HEK293 (cell line): ENCODE measurements around the gene KLHL17.

Experiments used
- EGR2 ChIP-seq: fragments of 450-650 bp; formaldehyde crosslinking; IDR thresholded peaks from 2 replicates; pipeline ENCODE4 v1.5.1; 2016; ENCODE audit warnings: low read depth, missing biosample characterization, missing genetic modification characterization
- GLI4 ChIP-seq: fragments of 450-650 bp; formaldehyde crosslinking; IDR thresholded peaks from 2 replicates; pipeline ENCODE4 v1.5.1; 2016; ENCODE audit warnings: missing biosample characterization, missing genetic modification characterization
- KLF8 ChIP-seq: fragments of 450-650 bp; formaldehyde crosslinking; IDR thresholded peaks from 2 replicates; pipeline ENCODE4 v1.5.1; 2016; ENCODE audit warnings: missing biosample characterization, missing genetic modification characterization
- RBAK ChIP-seq: fragments of 450-650 bp; formaldehyde crosslinking; IDR thresholded peaks from 2 replicates; pipeline ENCODE4 v1.5.1; 2016; ENCODE audit warnings: missing biosample characterization, missing genetic modification characterization
- SP3 ChIP-seq: fragments of 450-650 bp; formaldehyde crosslinking; IDR thresholded peaks from 2 replicates; pipeline ENCODE4 v1.5.1; 2016; ENCODE audit warnings: missing biosample characterization, missing genetic modification characterization
- TRIM28 ChIP-seq: IDR thresholded peaks from 2 replicates; pipeline ENCODE4 v1.6.1; 2011; ENCODE audit warnings: low read length, control low read depth, borderline replicate concordance
- TSHZ1 ChIP-seq: fragments of 450-650 bp; formaldehyde crosslinking; IDR thresholded peaks from 2 replicates; pipeline ENCODE4 v1.5.1; 2016; ENCODE audit warnings: missing biosample characterization, missing genetic modification characterization, borderline replicate concordance
- WT1 ChIP-seq: fragments of 450-650 bp; formaldehyde crosslinking; IDR thresholded peaks from 2 replicates; pipeline ENCODE4 v1.5.1; 2016; ENCODE audit warnings: missing biosample characterization, missing genetic modification characterization
- ZNF121 ChIP-seq: fragments of 450-650 bp; formaldehyde crosslinking; IDR thresholded peaks from 2 replicates; pipeline ENCODE4 v1.5.1; 2016; ENCODE audit warnings: missing biosample characterization, missing genetic modification characterization
- ZNF18 ChIP-seq: fragments of 450-650 bp; formaldehyde crosslinking; IDR thresholded peaks from 2 replicates; pipeline ENCODE4 v1.5.1; 2016; ENCODE audit warnings: missing biosample characterization, missing genetic modification characterization
- ZNF311 ChIP-seq: fragments of 450-650 bp; formaldehyde crosslinking; IDR thresholded peaks from 2 replicates; pipeline ENCODE4 v1.5.1; 2017; ENCODE audit warnings: missing biosample characterization, missing genetic modification characterization, borderline replicate concordance
- ZNF366 ChIP-seq: fragments of 450-650 bp; formaldehyde crosslinking; conservative IDR thresholded peaks from 2 replicates; pipeline ENCODE4 v1.5.1; 2016; ENCODE audit warnings: missing biosample characterization, missing genetic modification characterization
- ZNF529 ChIP-seq: fragments of 450-650 bp; formaldehyde crosslinking; IDR thresholded peaks from 2 replicates; pipeline ENCODE4 v1.5.1; 2017; ENCODE audit warnings: missing genetic modification characterization, missing biosample characterization; ENCODE audit not compliant: insufficient replicate concordance
- ZNF596 ChIP-seq: fragments of 450-650 bp; IDR thresholded peaks from 2 replicates; pipeline ENCODE4 v1.5.0; 2018; ENCODE audit warnings: missing biosample characterization, mild to moderate bottlenecking, missing genetic modification characterization, moderate library complexity
- ZNF624 ChIP-seq: fragments of 450-650 bp; formaldehyde crosslinking; IDR thresholded peaks from 2 replicates; pipeline ENCODE4 v1.5.1; 2017; ENCODE audit warnings: missing biosample characterization, missing genetic modification characterization
- ZNF677 ChIP-seq: fragments of 450-650 bp; IDR thresholded peaks from 2 replicates; pipeline ENCODE4 v1.5.0; 2018; ENCODE audit warnings: missing biosample characterization, mild to moderate bottlenecking, missing genetic modification characterization, moderate library complexity
- ZNF707 ChIP-seq: fragments of 450-650 bp; formaldehyde crosslinking; IDR thresholded peaks from 2 replicates; pipeline ENCODE4 v1.5.1; 2016; ENCODE audit warnings: missing biosample characterization, missing genetic modification characterization
- ZNF76 ChIP-seq: fragments of 450-650 bp; formaldehyde crosslinking; IDR thresholded peaks from 2 replicates; pipeline ENCODE4; 2016; ENCODE audit warnings: low read depth, missing biosample characterization, missing genetic modification characterization, borderline replicate concordance
- TF ChIP-seq, protein P1 (sequence below): fragments of 450-650 bp; formaldehyde crosslinking; IDR thresholded peaks from 2 replicates; pipeline ENCODE4 v1.5.1; 2016; ENCODE audit warnings: missing biosample characterization, missing genetic modification characterization
- TF ChIP-seq, protein P2 (sequence below): sonication (generic); formaldehyde crosslinking; IDR thresholded peaks from 2 replicates; pipeline ENCODE4 v1.8.1; 2022; ENCODE audit warnings: mild to moderate bottlenecking, moderate library complexity, missing genetic modification reagents
- TF ChIP-seq, protein P3 (sequence below): fragments of 450-650 bp; formaldehyde crosslinking; IDR thresholded peaks from 2 replicates; pipeline ENCODE4 v1.5.1; 2016; ENCODE audit warnings: missing biosample characterization, missing genetic modification characterization

The KLHL17 gene

GRCh38 chr1:910881-911721 is 49.3 kb upstream of the KLHL17 start (continued):
- TF ChIP-seq, protein P1, sequence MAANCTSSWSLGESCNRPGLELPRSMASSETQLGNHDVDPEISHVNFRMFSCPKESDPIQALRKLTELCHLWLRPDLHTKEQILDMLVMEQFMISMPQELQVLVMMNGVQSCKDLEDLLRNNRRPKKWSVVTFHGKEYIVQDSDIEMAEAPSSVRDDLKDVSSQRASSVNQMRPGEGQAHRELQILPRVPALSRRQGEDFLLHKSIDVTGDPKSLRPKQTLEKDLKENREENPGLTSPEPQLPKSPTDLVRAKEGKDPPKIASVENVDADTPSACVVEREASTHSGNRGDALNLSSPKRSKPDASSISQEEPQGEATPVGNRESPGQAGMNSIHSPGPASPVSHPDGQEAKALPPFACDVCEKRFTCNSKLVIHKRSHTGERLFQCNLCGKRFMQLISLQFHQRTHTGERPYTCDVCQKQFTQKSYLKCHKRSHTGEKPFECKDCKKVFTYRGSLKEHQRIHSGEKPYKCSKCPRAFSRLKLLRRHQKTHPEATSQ (tag by site-specific recombination) = no peak
- TF ChIP-seq EGR2 (tag by site-specific recombination) (no peak), ZNF76 (no peak), GLI4 (no peak), ZNF677 (tag by site-specific recombination) (no peak), ZNF18 (tag by site-specific recombination) (no peak), ZNF366 (tag by site-specific recombination) (peak; percentile 75), ZNF596 (tag by site-specific recombination) (no peak), ZNF311 (tag by site-specific recombination) (no peak), KLF8 (no peak), TRIM28 (no peak; the same call in 1 of the 2 replicates), ZNF707 (no peak), SP3 (no peak), ZNF121 (tag by site-specific recombination) (peak; percentile 99), WT1 (tag by site-specific recombination) (peak; percentile 85), ZNF624 (tag by site-specific recombination) (no peak), TSHZ1 (tag by site-specific recombination) (peak; percentile 60; the same call in 1 of the 2 replicates), RBAK (tag by site-specific recombination) (no peak), ZNF529 (tag by site-specific recombination) (no peak)
- TF ChIP-seq, protein P2, sequence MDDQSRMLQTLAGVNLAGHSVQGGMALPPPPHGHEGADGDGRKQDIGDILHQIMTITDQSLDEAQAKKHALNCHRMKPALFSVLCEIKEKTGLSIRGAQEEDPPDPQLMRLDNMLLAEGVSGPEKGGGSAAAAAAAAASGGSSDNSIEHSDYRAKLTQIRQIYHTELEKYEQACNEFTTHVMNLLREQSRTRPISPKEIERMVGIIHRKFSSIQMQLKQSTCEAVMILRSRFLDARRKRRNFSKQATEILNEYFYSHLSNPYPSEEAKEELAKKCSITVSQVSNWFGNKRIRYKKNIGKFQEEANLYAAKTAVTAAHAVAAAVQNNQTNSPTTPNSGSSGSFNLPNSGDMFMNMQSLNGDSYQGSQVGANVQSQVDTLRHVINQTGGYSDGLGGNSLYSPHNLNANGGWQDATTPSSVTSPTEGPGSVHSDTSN = no peak
- TF ChIP-seq, protein P3, sequence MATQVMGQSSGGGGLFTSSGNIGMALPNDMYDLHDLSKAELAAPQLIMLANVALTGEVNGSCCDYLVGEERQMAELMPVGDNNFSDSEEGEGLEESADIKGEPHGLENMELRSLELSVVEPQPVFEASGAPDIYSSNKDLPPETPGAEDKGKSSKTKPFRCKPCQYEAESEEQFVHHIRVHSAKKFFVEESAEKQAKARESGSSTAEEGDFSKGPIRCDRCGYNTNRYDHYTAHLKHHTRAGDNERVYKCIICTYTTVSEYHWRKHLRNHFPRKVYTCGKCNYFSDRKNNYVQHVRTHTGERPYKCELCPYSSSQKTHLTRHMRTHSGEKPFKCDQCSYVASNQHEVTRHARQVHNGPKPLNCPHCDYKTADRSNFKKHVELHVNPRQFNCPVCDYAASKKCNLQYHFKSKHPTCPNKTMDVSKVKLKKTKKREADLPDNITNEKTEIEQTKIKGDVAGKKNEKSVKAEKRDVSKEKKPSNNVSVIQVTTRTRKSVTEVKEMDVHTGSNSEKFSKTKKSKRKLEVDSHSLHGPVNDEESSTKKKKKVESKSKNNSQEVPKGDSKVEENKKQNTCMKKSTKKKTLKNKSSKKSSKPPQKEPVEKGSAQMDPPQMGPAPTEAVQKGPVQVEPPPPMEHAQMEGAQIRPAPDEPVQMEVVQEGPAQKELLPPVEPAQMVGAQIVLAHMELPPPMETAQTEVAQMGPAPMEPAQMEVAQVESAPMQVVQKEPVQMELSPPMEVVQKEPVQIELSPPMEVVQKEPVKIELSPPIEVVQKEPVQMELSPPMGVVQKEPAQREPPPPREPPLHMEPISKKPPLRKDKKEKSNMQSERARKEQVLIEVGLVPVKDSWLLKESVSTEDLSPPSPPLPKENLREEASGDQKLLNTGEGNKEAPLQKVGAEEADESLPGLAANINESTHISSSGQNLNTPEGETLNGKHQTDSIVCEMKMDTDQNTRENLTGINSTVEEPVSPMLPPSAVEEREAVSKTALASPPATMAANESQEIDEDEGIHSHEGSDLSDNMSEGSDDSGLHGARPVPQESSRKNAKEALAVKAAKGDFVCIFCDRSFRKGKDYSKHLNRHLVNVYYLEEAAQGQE (tag by site-specific recombination) = no peak
